ENCODE data around the gene PLIN4.

PLIN4 gene

DNA sequence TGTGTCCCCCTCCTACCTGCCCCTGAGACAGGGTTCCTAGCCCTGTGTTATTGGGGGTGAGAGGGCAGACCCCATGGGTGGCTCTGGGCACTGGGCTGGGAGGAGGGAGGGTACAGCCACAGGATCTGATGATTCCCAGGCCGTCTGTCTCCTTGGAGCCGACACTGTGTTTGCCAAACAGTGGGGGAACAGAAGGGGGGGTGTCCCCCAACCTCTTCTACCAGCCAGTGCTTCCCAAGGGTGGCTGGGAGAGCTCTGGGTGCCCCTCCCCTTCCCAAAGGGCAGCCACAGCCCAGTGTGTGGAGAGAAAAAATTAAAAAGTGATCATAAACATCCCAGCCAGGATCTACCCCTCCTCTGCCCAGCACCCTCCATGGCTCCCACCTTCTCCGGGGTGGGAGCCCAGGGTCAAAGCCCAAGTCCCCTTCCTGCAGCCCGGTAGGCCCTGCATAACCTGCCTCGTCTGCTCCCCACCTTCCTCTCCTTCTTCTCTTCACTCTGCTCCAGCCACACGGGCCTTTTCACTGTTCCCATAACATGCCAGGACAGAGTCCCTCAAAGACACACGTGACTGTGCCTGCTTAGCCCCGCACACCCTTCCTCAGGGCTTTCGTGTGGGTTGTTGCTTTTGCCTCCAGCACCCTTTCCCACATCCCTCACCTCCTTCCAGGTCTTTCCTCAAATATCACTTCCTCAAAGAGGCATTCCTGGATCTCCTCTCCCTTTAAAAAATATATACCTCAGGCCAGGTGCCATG, 1.4 kb upstream of the PLIN4 start:
- ChIA-PET CTCF (no interaction called here), POLR2A (no interaction called here)
- DNase-seq (ENCODE audit: extremely low spot score), result no peak
- TF ChIP-seq FOXM1 (IDR thresholded peaks at IDR 0.05; ENCODE audit: borderline replicate concordance) (no peak), ARNT (IDR thresholded peaks at IDR 0.05) (no peak), NFRKB (IDR thresholded peaks at IDR 0.05) (no peak), BHLHE40 (IDR thresholded peaks at IDR 0.05; ENCODE audit: borderline replicate concordance) (no peak), FOXK2 (IDR thresholded peaks at IDR 0.05) (no peak), ELF4 (IDR thresholded peaks at IDR 0.05) (no peak), ZNF384 (IDR thresholded peaks at IDR 0.05) (no peak), SUZ12 (IDR thresholded peaks at IDR 0.05) (no peak), FOXA1 (IDR thresholded peaks at IDR 0.05) (no peak), SP1 (IDR thresholded peaks at IDR 0.05) (no peak), HDGF (IDR thresholded peaks at IDR 0.05; ENCODE audit: borderline replicate concordance) (no peak), CTBP1 (IDR thresholded peaks at IDR 0.05; ENCODE audit: borderline replicate concordance) (no peak)
- TF ChIP-seq, protein P1, sequence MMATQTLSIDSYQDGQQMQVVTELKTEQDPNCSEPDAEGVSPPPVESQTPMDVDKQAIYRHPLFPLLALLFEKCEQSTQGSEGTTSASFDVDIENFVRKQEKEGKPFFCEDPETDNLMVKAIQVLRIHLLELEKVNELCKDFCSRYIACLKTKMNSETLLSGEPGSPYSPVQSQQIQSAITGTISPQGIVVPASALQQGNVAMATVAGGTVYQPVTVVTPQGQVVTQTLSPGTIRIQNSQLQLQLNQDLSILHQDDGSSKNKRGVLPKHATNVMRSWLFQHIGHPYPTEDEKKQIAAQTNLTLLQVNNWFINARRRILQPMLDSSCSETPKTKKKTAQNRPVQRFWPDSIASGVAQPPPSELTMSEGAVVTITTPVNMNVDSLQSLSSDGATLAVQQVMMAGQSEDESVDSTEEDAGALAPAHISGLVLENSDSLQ (IDR thresholded peaks at IDR 0.05), result no peak

DNA sequence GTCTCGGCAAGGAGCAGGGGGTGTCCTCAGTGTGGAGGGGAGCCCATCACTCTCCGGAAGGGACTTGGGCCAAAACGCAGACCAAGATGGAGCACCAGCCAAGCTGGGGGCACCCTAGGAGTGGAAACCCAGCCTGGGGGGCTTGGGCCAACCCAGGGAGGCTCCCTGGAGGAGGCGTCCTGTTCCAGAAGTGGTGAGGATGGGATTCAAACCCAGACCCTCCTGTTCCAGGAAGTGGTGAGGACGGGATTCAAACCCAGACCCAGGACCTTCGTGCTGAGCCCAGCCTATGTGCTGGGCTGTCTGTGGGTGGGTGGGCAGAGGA, 848 bp upstream of the PLIN4 start:
- ChIA-PET POLR2A (no interaction called here), CTCF (no interaction called here)
- no peak for TF ChIP-seq LEF1 (IDR thresholded peaks at IDR 0.05; ENCODE audit: borderline replicate concordance)
- no peak for TF ChIP-seq ZNF384 (IDR thresholded peaks at IDR 0.05)
- TF ChIP-seq SP1 (IDR thresholded peaks at IDR 0.05), result no peak
- TF ChIP-seq CTBP1 (IDR thresholded peaks at IDR 0.05; ENCODE audit: borderline replicate concordance), result no peak
- no peak for DNase-seq (ENCODE audit: extremely low spot score)

DNA sequence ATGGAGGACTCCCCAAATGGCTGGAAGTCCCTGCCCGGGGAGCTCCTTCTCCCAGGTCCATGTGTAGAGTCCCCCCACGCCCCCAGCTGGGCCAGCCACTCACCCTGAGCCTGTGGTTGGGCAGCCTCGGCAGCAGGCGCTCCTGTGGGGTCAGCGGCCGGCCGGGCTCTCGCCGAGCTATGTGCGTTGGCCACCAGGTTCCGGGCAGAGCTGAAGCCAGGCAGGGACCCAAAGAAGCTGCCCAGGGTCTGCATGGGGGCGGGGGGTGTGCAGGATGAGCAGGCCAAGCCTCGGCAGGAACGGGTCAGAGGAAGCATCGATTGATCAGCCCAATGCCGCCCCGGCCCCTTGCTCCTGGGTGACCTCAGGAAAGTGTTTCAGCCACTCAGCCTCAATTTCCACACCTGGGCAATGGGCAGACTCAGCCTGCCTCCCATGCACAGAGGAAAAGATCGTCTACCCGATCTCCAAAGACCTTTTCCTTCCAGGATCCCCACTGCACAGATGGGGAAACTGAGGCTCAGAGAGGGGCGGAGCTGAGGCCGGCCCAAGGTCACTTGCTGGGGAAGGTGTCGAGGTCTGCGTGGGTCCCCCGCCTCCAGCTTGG, 732 bp downstream of the PLIN4 start:
- TF ChIP-seq NFRKB (IDR thresholded peaks at IDR 0.05) (no peak), TARDBP (IDR thresholded peaks at IDR 0.05) (no peak)
- no peak for DNase-seq (ENCODE audit: extremely low spot score)
- POLR2A ChIA-PET, result interaction anchor here (1.2 kb wide), 1 partner anchor 9 kb away, joined by 4 read pairs; no protein-coding TSS in a partner anchor
- CTCF ChIA-PET, result interaction anchor here (1.5 kb wide), 1 partner anchor 9 kb away, joined by 4 read pairs; no protein-coding TSS in a partner anchor

DNA sequence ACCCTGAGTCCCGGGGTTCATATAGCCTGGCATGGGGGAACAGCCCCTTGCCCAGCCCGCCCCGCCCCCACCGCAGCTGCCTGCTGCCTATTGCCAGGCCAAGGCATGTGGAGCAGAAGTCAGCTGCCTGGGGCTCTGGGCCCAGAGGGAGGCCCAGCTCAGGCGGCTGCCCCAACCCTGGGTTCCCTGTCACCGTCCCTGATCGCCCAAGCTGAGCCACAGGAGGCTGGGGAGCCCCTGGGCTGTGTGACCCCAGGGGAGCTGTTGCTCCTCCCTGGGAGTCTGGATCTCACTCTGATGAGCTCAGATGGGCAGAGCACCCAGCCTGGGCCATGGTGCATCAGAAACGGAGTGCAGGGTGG, 1.4 kb downstream of the PLIN4 start:
- POLR2A ChIA-PET, result interaction anchor here (1.2 kb wide), 1 partner anchor 8 kb away, joined by 4 read pairs; no protein-coding TSS in a partner anchor
- TF ChIP-seq FOXK2 (IDR thresholded peaks at IDR 0.05) (no peak), CTBP1 (IDR thresholded peaks at IDR 0.05; ENCODE audit: borderline replicate concordance) (no peak), SUZ12 (IDR thresholded peaks at IDR 0.05) (no peak), FOXA1 (IDR thresholded peaks at IDR 0.05) (no peak), FOXM1 (IDR thresholded peaks at IDR 0.05; ENCODE audit: borderline replicate concordance) (no peak), TARDBP (IDR thresholded peaks at IDR 0.05) (no peak), ARNT (IDR thresholded peaks at IDR 0.05) (no peak), HDGF (IDR thresholded peaks at IDR 0.05; ENCODE audit: borderline replicate concordance) (no peak), ELF4 (IDR thresholded peaks at IDR 0.05) (no peak)
- no peak for DNase-seq (ENCODE audit: extremely low spot score)
- CTCF ChIA-PET, result interaction anchor here (1.1 to 1.5 kb wide), 2 partner anchors 8 to 10 kb away, joined by 3 to 4 read pairs; no protein-coding TSS in a partner anchor

DNA sequence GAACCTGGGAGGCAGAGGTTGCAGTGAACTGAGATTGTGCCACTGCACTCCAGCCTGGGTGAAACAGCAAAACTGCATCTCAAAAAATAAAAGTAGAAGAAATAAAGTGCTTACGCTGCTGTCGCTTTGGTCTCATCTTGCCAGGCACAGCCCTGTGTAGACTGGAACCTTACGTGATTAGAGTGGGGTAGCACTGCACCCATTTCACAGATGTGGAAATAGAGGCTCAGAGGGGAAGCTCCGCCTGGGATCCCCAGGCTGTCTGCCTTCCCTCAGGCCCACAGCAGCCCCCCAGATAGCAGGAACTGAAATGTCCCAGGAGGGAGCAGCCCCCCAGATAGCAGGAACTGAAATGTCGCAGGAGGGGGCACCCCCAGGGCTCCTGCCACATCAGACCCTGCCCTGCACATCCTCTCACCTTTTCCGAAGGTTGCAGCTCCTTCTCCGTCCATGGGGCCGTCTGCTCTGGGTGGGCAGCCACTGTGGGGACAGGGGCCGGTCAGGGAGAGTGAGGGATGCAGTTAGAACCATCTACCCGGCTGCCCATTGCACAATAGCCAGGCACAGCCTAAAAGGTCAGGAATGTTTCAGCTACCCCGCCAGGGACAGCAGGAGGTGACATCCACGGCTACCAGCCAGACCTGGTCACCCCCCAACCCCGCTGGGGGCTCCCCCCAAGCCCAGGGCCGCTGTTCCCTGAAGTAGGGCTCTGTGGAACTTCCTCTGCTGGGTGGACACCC, 1.9 kb downstream of the PLIN4 start:
- ChIA-PET CTCF (interaction anchor here (1.1 to 1.5 kb wide), 2 partner anchors 9 to 10 kb away, joined by 3 to 4 read pairs; no protein-coding TSS in a partner anchor), POLR2A (interaction anchor here (1.2 kb wide), 1 partner anchor 8 kb away, joined by 4 read pairs; no protein-coding TSS in a partner anchor)
- TF ChIP-seq TARDBP (IDR thresholded peaks at IDR 0.05) (no peak), SP1 (IDR thresholded peaks at IDR 0.05) (no peak), FOXM1 (IDR thresholded peaks at IDR 0.05; ENCODE audit: borderline replicate concordance) (no peak), HDGF (IDR thresholded peaks at IDR 0.05; ENCODE audit: borderline replicate concordance) (no peak), L3MBTL2 (conservative IDR thresholded peaks at IDR 0.05) (no peak), FOXK2 (IDR thresholded peaks at IDR 0.05) (no peak), CTBP1 (IDR thresholded peaks at IDR 0.05; ENCODE audit: borderline replicate concordance) (no peak), FOXA1 (IDR thresholded peaks at IDR 0.05) (no peak), LEF1 (IDR thresholded peaks at IDR 0.05; ENCODE audit: borderline replicate concordance) (no peak), ZNF384 (IDR thresholded peaks at IDR 0.05) (no peak)
- TF ChIP-seq, protein P1 (IDR thresholded peaks at IDR 0.05), result no peak
- DNase-seq (ENCODE audit: extremely low spot score), result no peak

DNA sequence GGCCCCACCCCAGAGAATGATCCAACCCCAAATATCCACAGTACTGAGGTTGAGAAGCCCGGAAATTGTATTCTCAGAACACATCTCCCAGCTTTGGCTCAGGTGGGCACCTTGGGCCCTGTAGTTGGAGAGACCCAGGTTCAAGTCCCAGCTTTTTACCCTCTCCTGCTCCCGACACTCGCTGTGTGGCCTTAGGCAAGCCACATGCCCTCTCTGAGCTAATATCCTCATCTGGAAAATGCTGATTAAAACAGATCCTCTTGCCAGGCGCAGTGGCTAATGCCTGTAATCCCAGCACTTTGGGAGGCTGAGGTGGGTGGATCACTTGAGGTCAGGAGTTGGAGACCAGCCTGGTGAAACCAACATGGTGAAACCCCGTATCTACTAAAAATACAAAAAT, 2.6 kb downstream of the PLIN4 start:
- DNase-seq (ENCODE audit: extremely low spot score), result no peak
- TF ChIP-seq LEF1 (IDR thresholded peaks at IDR 0.05; ENCODE audit: borderline replicate concordance) (no peak), ARNT (IDR thresholded peaks at IDR 0.05) (no peak), L3MBTL2 (conservative IDR thresholded peaks at IDR 0.05) (no peak), FOXA1 (IDR thresholded peaks at IDR 0.05) (no peak), ZNF384 (IDR thresholded peaks at IDR 0.05) (no peak), SUZ12 (IDR thresholded peaks at IDR 0.05) (no peak), NFRKB (IDR thresholded peaks at IDR 0.05) (no peak), FOXM1 (IDR thresholded peaks at IDR 0.05; ENCODE audit: borderline replicate concordance) (no peak), SP1 (IDR thresholded peaks at IDR 0.05) (no peak), ELF4 (IDR thresholded peaks at IDR 0.05) (no peak), TARDBP (IDR thresholded peaks at IDR 0.05) (no peak), HDGF (IDR thresholded peaks at IDR 0.05; ENCODE audit: borderline replicate concordance) (no peak), FOXK2 (IDR thresholded peaks at IDR 0.05) (no peak), BHLHE40 (IDR thresholded peaks at IDR 0.05; ENCODE audit: borderline replicate concordance) (no peak)
- TF ChIP-seq, protein P1 (IDR thresholded peaks at IDR 0.05), result no peak
- POLR2A ChIA-PET, result no interaction called here
- CTCF ChIA-PET, result interaction anchor here (1.1 kb wide), 1 partner anchor 10 kb away, joined by 3 read pairs; no protein-coding TSS in a partner anchor

Data from HEK293T (cell line).